Measurements from ENCODE around the gene GLDC. TPM values are rescaled to one million over a fixed set of nuclear protein-coding genes. Genes with fewer than 3 reads are reported as not detected.

The GLDC gene
- total and polyA plus RNA-seq, 4 experiments from 2014 or later = 0.20 TPM; not detected in 3

- ChIA-PET POLR2A (ENCODE audit: partially characterized antibody) (no interaction called here), CTCF (ENCODE audit: partially characterized antibody) (interaction anchor here (1.0 to 1.4 kb wide), 2 partner anchors 14 to 147 kb away, joined by 3 to 4 read pairs; no protein-coding TSS in a partner anchor)
- no peaks in the 10 kb centered on the region for H3K36me3 Mint-ChIP-seq
- H3K9me3 Mint-ChIP-seq = no peaks in the 10 kb centered on the region
- intact Hi-C loops (cut with micrococcal nuclease) = no loop called here
- no peak overlapping the region for H3K4me3 Mint-ChIP-seq
- H3K4me3 ChIP-seq (ENCODE audit: low read length in 2 of 2) = no peak overlapping the region
- no peaks in the 10 kb centered on the region for H3K36me3 ChIP-seq (ENCODE audit: insufficient read depth, low read length)
- no peaks in the 10 kb centered on the region for H3K9me3 ChIP-seq (ENCODE audit: control insufficient read depth in 1 of 2, low read length in 2 of 2)
- H3K27me3 Mint-ChIP-seq = no peaks in the 10 kb centered on the region
- no peaks in the 10 kb centered on the region for H3K4me1 ChIP-seq (ENCODE audit: insufficient read depth, low read length)
- no peak for DNase-seq
- no peak overlapping the region for H3K27ac Mint-ChIP-seq
- no peak overlapping the region for H3K27ac ChIP-seq (ENCODE audit: low read depth, low read length)
- peaks cover 0 to 2% (median 0%) of the 10 kb centered on the region in 4 donors for H3K4me1 Mint-ChIP-seq
- H3K27me3 ChIP-seq (ENCODE audit: insufficient read depth, low read length) = no peaks in the 10 kb centered on the region
Measured at GRCh38 chr9:6590772-6591384, 54.7 kb downstream of the GLDC start.

- H3K36me3 Mint-ChIP-seq = no peaks in the 10 kb centered on the region
- no peak for DNase-seq
- Histone ChIP-seq H3K27ac (ENCODE audit: low read depth, low read length) (no peak overlapping the region), H3K9me3 (ENCODE audit: control insufficient read depth in 1 of 2, low read length in 2 of 2) (no peaks in the 10 kb centered on the region), H3K4me1 (ENCODE audit: insufficient read depth, low read length) (no peaks in the 10 kb centered on the region), H3K36me3 (ENCODE audit: insufficient read depth, low read length) (no peaks in the 10 kb centered on the region), H3K27me3 (ENCODE audit: insufficient read depth, low read length) (no peaks in the 10 kb centered on the region), H3K4me3 (ENCODE audit: low read length in 2 of 2) (no peak overlapping the region)
- ChIA-PET CTCF (ENCODE audit: partially characterized antibody) (no interaction called here), POLR2A (ENCODE audit: partially characterized antibody) (no interaction called here)
- intact Hi-C loops (cut with micrococcal nuclease) = no loop called here
- H3K27ac Mint-ChIP-seq = no peak overlapping the region
- no peaks in the 10 kb centered on the region for H3K27me3 Mint-ChIP-seq
- H3K4me3 Mint-ChIP-seq = no peak overlapping the region
- H3K4me1 Mint-ChIP-seq = peaks cover 0 to 2% (median 0%) of the 10 kb centered on the region in 4 donors
- H3K9me3 Mint-ChIP-seq = no peaks in the 10 kb centered on the region
Measured at GRCh38 chr9:6590334-6590733, 55.2 kb downstream of the GLDC start.

DNA sequence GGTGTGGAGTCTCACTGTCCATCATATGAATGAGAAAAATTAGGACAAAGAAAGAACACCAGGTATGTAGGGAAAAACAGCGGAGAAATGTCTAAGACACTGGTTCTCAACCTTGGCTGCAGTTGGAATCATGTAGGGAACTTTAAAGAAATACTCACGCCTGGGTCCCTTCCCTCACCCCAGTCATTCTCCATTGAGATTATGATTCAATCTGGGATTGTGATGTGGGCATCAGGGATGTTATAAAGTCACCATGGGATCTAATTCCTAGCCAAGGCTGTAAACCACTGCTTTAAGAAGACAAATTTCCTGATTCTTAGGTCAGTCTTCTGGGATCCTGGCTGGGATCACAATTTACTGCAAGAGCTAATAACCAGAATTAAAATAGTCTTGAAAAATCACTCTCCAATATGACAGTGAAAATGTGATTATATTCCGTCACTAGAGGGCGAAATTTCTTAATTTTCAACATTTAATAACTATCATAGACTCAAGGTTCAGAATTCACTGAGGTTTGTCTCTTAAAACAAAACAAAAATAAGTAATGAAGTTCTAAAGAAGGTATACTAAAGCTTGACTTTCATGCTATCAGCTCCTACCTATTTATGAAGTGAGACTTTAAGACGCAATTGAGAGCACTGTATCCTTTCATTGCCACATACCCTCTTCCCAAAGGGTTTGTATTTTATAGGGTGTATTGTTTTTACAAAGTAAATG, 60.5 kb downstream of the GLDC start:
- Histone ChIP-seq H3K4me1 (ENCODE audit: insufficient read depth, low read length) (no peaks in the 10 kb centered on the region), H3K27ac (ENCODE audit: low read depth, low read length) (no peak overlapping the region)

DNA sequence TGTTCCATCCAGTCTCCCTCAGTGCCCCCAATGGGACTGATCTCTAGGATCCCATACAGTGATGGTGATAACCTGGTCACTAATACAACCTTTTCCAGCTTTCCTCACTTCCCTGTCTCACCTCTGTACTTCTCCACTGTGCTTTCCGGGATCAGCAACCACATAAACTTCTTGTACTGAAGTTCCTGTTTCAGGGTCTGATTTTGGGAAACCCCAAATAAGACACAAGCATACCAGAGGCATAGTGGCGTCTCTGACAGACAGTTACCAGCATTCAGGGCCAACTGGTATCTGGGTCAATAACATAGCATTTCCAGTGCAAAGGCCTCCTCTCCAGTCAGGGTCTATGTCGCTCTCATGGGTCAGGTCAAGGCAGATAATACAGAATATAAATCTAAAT, 64.3 kb downstream of the GLDC start:
- no peaks in the 10 kb centered on the region for H3K9me3 Mint-ChIP-seq
- H3K4me3 Mint-ChIP-seq = no peak overlapping the region
- Histone ChIP-seq H3K27ac (ENCODE audit: low read depth, low read length) (no peak overlapping the region), H3K4me1 (ENCODE audit: insufficient read depth, low read length) (no peaks in the 10 kb centered on the region), H3K36me3 (ENCODE audit: insufficient read depth, low read length) (no peaks in the 10 kb centered on the region), H3K9me3 (ENCODE audit: control insufficient read depth in 1 of 2, low read length in 2 of 2) (no peaks in the 10 kb centered on the region), H3K4me3 (ENCODE audit: low read length in 2 of 2) (no peak overlapping the region), H3K27me3 (ENCODE audit: insufficient read depth, low read length) (no peaks in the 10 kb centered on the region)
- intact Hi-C loops (cut with micrococcal nuclease) = loop anchor here (5.0 kb wide), 1 partner anchor 524 kb away; no protein-coding TSS in a partner anchor
- POLR2A ChIA-PET (ENCODE audit: partially characterized antibody) = interaction anchor here (0.7 kb wide), 1 partner anchor 216 kb away, joined by 4 read pairs; no protein-coding TSS in a partner anchor
- no peaks in the 10 kb centered on the region for H3K36me3 Mint-ChIP-seq
- DNase-seq = no peak
- no peaks in the 10 kb centered on the region for H3K4me1 Mint-ChIP-seq
- no peaks in the 10 kb centered on the region for H3K27me3 Mint-ChIP-seq
- CTCF ChIA-PET (ENCODE audit: partially characterized antibody) = interaction anchor here (0.9 kb wide), 1 partner anchor 226 kb away, joined by 3 read pairs; no protein-coding TSS in a partner anchor
- H3K27ac Mint-ChIP-seq = peak overlapping the region in 1 of 7 donors; percentile 12

More for the DNA sequence above, 60.5 kb downstream of the GLDC start:
- no peaks in the 10 kb centered on the region for H3K36me3 Mint-ChIP-seq
- intact Hi-C loops (cut with micrococcal nuclease) = loop anchor here (1.0 to 5.0 kb wide), 5 partner anchors 82 to 952 kb away; partner anchors contain the start of gene KDM4C
- no peaks in the 10 kb centered on the region for H3K27me3 ChIP-seq (ENCODE audit: insufficient read depth, low read length)
- no peaks in the 10 kb centered on the region for H3K9me3 Mint-ChIP-seq
- no peaks in the 10 kb centered on the region for H3K27me3 Mint-ChIP-seq
- POLR2A ChIA-PET (ENCODE audit: partially characterized antibody) = no interaction called here
- H3K4me3 Mint-ChIP-seq = no peak overlapping the region
- H3K36me3 ChIP-seq (ENCODE audit: insufficient read depth, low read length) = no peaks in the 10 kb centered on the region
- H3K4me1 Mint-ChIP-seq = no peaks in the 10 kb centered on the region
- no peak overlapping the region for H3K27ac Mint-ChIP-seq
- H3K4me3 ChIP-seq (ENCODE audit: low read length in 2 of 2) = no peak overlapping the region
- peak in 4 of 5 donors; percentile 16 to 31 (median 24) for DNase-seq
- H3K9me3 ChIP-seq (ENCODE audit: control insufficient read depth in 1 of 2, low read length in 2 of 2) = no peaks in the 10 kb centered on the region
- CTCF ChIA-PET (ENCODE audit: partially characterized antibody) = interaction anchor here (0.6 to 2.5 kb wide), 19 partner anchors 8 to 604 kb away, joined by 3 to 17 read pairs (median 4); no protein-coding TSS in a partner anchor

- Histone ChIP-seq H3K27me3 (ENCODE audit: insufficient read depth, low read length) (no peaks in the 10 kb centered on the region), H3K27ac (ENCODE audit: low read depth, low read length) (no peak overlapping the region), H3K4me1 (ENCODE audit: insufficient read depth, low read length) (no peaks in the 10 kb centered on the region), H3K36me3 (ENCODE audit: insufficient read depth, low read length) (no peaks in the 10 kb centered on the region), H3K4me3 (ENCODE audit: low read length in 2 of 2) (no peak overlapping the region), H3K9me3 (ENCODE audit: control insufficient read depth in 1 of 2, low read length in 2 of 2) (no peaks in the 10 kb centered on the region)
- POLR2A ChIA-PET (ENCODE audit: partially characterized antibody) = no interaction called here
- Mint-ChIP-seq H3K4me1 (no peaks in the 10 kb centered on the region), H3K27ac (no peak overlapping the region), H3K4me3 (no peak overlapping the region), H3K9me3 (no peaks in the 10 kb centered on the region), H3K36me3 (no peaks in the 10 kb centered on the region), H3K27me3 (peaks cover 0 to 4% of the 10 kb centered on the region in 2 donors)
- intact Hi-C loops (cut with micrococcal nuclease) = loop anchor here (5.0 kb wide), 1 partner anchor 522 kb away; no protein-coding TSS in a partner anchor
- DNase-seq = no peak
- CTCF ChIA-PET (ENCODE audit: partially characterized antibody) = interaction anchor here (1.0 kb wide), 1 partner anchor 20 kb away, joined by 3 read pairs; no protein-coding TSS in a partner anchor
Measured at GRCh38 chr9:6579613-6580012, 65.9 kb downstream of the GLDC start.

DNA sequence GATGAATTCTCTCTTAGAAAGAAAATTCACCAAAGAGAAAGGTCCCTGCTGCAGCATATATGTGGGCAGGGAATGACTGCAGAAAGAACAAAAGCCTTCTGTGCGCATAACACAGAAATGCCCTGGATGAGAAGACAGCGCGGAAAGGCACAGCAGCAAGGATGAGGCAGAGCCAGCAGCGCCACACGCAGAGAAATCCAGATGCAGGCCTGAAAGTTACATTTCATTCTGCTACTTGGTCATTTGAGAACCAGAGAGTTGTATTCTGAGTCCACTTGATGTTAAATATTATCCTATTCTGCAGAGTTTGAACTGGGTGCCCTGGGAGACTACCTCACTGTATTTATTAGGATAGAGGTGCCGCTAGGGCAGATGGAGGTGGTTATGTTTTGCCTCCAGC, 68.5 kb downstream of the GLDC start:
- POLR2A ChIA-PET (ENCODE audit: partially characterized antibody) = no interaction called here
- intact Hi-C loops (cut with micrococcal nuclease) = no loop called here

GRCh38 chr9:6575324-6576034, 70.0 kb downstream of the GLDC start:
- H3K36me3 Mint-ChIP-seq = no peaks in the 10 kb centered on the region
- H3K27me3 Mint-ChIP-seq = peaks cover 6 to 13% of the 10 kb centered on the region in 2 donors
- intact Hi-C loops (cut with micrococcal nuclease) = no loop called here
- no peak for DNase-seq
- H3K27me3 ChIP-seq (ENCODE audit: insufficient read depth, low read length) = no peaks in the 10 kb centered on the region
- no peaks in the 10 kb centered on the region for H3K4me1 ChIP-seq (ENCODE audit: insufficient read depth, low read length)
- H3K36me3 ChIP-seq (ENCODE audit: insufficient read depth, low read length) = no peaks in the 10 kb centered on the region
- H3K27ac Mint-ChIP-seq = no peak overlapping the region
- H3K4me3 ChIP-seq (ENCODE audit: low read length in 2 of 2) = no peak overlapping the region
- no peak overlapping the region for H3K4me3 Mint-ChIP-seq
- H3K27ac ChIP-seq (ENCODE audit: low read depth, low read length) = no peak overlapping the region
- POLR2A ChIA-PET (ENCODE audit: partially characterized antibody) = no interaction called here
- no peaks in the 10 kb centered on the region for H3K4me1 Mint-ChIP-seq
- H3K9me3 ChIP-seq (ENCODE audit: control insufficient read depth in 1 of 2, low read length in 2 of 2) = no peaks in the 10 kb centered on the region
- CTCF ChIA-PET (ENCODE audit: partially characterized antibody) = interaction anchor here (1.3 to 2.9 kb wide), 3 partner anchors 7 to 219 kb away, joined by 5 to 14 read pairs (median 5); no protein-coding TSS in a partner anchor
- H3K9me3 Mint-ChIP-seq = no peaks in the 10 kb centered on the region

More for the DNA sequence above, 68.5 kb downstream of the GLDC start:
- no peaks in the 10 kb centered on the region for H3K27me3 ChIP-seq (ENCODE audit: insufficient read depth, low read length)
- H3K36me3 ChIP-seq (ENCODE audit: insufficient read depth, low read length) = no peaks in the 10 kb centered on the region
- H3K4me3 ChIP-seq (ENCODE audit: low read length in 2 of 2) = no peak overlapping the region
- no peaks in the 10 kb centered on the region for H3K9me3 Mint-ChIP-seq
- DNase-seq = no peak
- no peaks in the 10 kb centered on the region for H3K9me3 ChIP-seq (ENCODE audit: control insufficient read depth in 1 of 2, low read length in 2 of 2)
- CTCF ChIA-PET (ENCODE audit: partially characterized antibody) = interaction anchor here (1.2 to 2.9 kb wide), 3 partner anchors 9 to 221 kb away, joined by 3 to 14 read pairs (median 5); no protein-coding TSS in a partner anchor
- H3K27me3 Mint-ChIP-seq = peaks cover 6 to 12% of the 10 kb centered on the region in 2 donors
- H3K27ac Mint-ChIP-seq = no peak overlapping the region
- no peaks in the 10 kb centered on the region for H3K36me3 Mint-ChIP-seq
- H3K4me1 ChIP-seq (ENCODE audit: insufficient read depth, low read length) = no peaks in the 10 kb centered on the region
- no peak overlapping the region for H3K27ac ChIP-seq (ENCODE audit: low read depth, low read length)
- H3K4me3 Mint-ChIP-seq = no peak overlapping the region
- H3K4me1 Mint-ChIP-seq = no peaks in the 10 kb centered on the region

Measured in CD4-positive, alpha-beta memory T cell (primary cell).